Stimulated activated CD4-positive, alpha-beta T cell treated with anti-CD3 and anti-CD28 coated beads, Interleukin-1b, Interleukin-23, amount 100 ng/mL, for 48 hours (primary cell): Measurements from ENCODE around the gene CTNNA3.

Experiments used
- DNase-seq: peaks from one replicate; pipeline ENCODE4 v3.0.0-alpha.2; 2020

CTNNA3 gene

GRCh38 chr10:66795866-66796265 lies 900.1 kb downstream of the CTNNA3 start:
- no peak for DNase-seq

- DNase-seq, result no peak
These were observed 903.6 kb downstream of the CTNNA3 start for GRCh38 chr10:66792441-66792840.

- no peak for DNase-seq
These were observed 907.6 kb downstream of the CTNNA3 start for GRCh38 chr10:66788178-66788987.

- no peak for DNase-seq
These were observed 909.3 kb downstream of the CTNNA3 start for GRCh38 chr10:66786709-66787108.

GRCh38 chr10:66784770-66785169 lies 911.2 kb downstream of the CTNNA3 start:
- no peak for DNase-seq

- no peak for DNase-seq
These were observed 912.7 kb downstream of the CTNNA3 start for GRCh38 chr10:66783316-66783715.

- DNase-seq, result no peak
These were observed 913.2 kb downstream of the CTNNA3 start for GRCh38 chr10:66782776-66783175.

- DNase-seq, result no peak
These were observed 913.9 kb downstream of the CTNNA3 start for GRCh38 chr10:66782144-66782543.

- no peak for DNase-seq
These were observed 915.2 kb downstream of the CTNNA3 start for GRCh38 chr10:66780796-66781195.

- no peak for DNase-seq
These were observed 917.6 kb downstream of the CTNNA3 start for GRCh38 chr10:66778351-66778750.

- no peak for DNase-seq
These were observed 918.3 kb downstream of the CTNNA3 start for GRCh38 chr10:66777665-66778064.

- DNase-seq, result no peak
These were observed 922.5 kb downstream of the CTNNA3 start for GRCh38 chr10:66773472-66773817.

GRCh38 chr10:66772548-66773471 lies 923.2 kb downstream of the CTNNA3 start:
- DNase-seq, result no peak

- DNase-seq, result no peak
These were observed 928.3 kb downstream of the CTNNA3 start for GRCh38 chr10:66767707-66768106.

GRCh38 chr10:66762218-66762729 lies 933.7 kb downstream of the CTNNA3 start:
- DNase-seq, result no peak

GRCh38 chr10:66760941-66761340 lies 935.1 kb downstream of the CTNNA3 start:
- no peak for DNase-seq

- no peak for DNase-seq
These were observed 940.5 kb downstream of the CTNNA3 start for GRCh38 chr10:66755474-66755873.

- no peak for DNase-seq
These were observed 943.3 kb downstream of the CTNNA3 start for GRCh38 chr10:66752714-66753113.

- DNase-seq, result no peak
These were observed 947.8 kb downstream of the CTNNA3 start for GRCh38 chr10:66748217-66748616.

GRCh38 chr10:66747451-66747850 lies 948.5 kb downstream of the CTNNA3 start:
- DNase-seq, result no peak

GRCh38 chr10:66746711-66747110 lies 949.3 kb downstream of the CTNNA3 start:
- DNase-seq, result no peak

GRCh38 chr10:66746246-66746645 lies 949.7 kb downstream of the CTNNA3 start:
- no peak for DNase-seq

GRCh38 chr10:66744915-66745314 lies 951.1 kb downstream of the CTNNA3 start:
- no peak for DNase-seq

GRCh38 chr10:66737241-66737640 lies 958.8 kb downstream of the CTNNA3 start:
- DNase-seq, result no peak
